Measurements from ENCODE around the gene TLR8. TPM values are rescaled to one million over a fixed set of nuclear protein-coding genes. Genes with fewer than 3 reads are reported as not detected.

The TLR8 gene
- not detected in 2 replicates for polyA plus RNA-seq (2011; rRNA removed)
- polyA plus RNA-seq (2012; cell fraction: cytosol; rRNA removed), result not detected in 2 replicates
- polyA plus RNA-seq (2012; cell fraction: nucleus; rRNA removed), result not detected in 2 replicates
- polyA plus RNA-seq (2017; fragmentation: RNase III; extraction: RNeasy Plus Mini Kit Qiagen cat#74134 plus additional on column Dnase treatment), result not detected in 3 replicates
- not detected in 2 replicates for polyA minus RNA-seq (2011; rRNA and poly(A)+ RNA removed)

DNA sequence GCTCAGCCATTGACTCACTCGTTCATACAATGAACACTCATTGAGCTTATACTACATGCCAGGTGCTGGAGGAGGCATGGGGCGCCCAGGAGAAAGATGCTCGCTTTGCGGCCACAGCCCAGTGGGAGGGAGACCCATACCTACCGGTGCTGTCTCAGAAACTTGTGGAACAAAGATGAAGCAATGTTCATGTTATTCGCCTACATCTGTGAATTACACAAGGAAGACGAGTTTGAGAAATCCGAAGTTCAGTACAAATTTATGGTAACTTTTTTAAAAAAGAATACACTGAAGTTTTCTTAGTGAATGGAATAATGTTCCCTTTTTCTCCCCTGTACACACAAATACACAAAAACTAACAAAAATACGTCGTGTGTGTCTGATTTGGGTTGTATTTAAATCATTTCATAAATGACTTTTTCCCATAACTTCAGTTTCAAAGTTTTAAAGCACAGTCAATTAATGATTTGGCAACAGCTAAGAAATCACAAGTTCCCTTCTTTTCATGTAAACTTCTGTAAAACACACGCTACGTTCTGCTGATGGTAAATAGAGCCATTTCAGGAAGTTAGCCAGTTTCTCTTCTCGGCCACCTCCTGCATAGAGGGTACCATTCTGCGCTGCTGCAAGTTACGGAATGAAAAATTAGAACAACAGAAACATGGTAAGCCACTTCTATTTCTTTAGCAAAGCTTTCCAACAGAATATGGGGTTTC, at the start of gene TLR8:
Gene TLR8, plus strand, starts transcription at position 575 of the 716 bp plus-strand sequence. Its CDS starts 87 bp downstream, at position 662.
- CTCF ChIA-PET, result no interaction called here
- no peak for ATAC-seq
- Histone ChIP-seq H3K4me2 (no peak within 1 kb of the TSS), H3K27ac (no peak within 1 kb of the TSS), H3K4me1 (no peaks in the 10 kb centered on the region), H3K4me3 (no peak within 1 kb of the TSS), H3K9me3 (no peaks in the 10 kb centered on the region)
- WGBS (ENCODE audit: missing lambda C conversion rate), result 80% methylated on average over 15 of the region's 15 CpGs
- POLR2A ChIA-PET, result no interaction called here
- no peak for DNase-seq (ENCODE audit: low read depth in 1 of 2, low spot score in 1 of 2)
- no peak for FAIRE-seq
- no peak for TF ChIP-seq BHLHE40 (IDR thresholded peaks at IDR 0.05; ENCODE audit: low read depth, low read length)
- TF ChIP-seq POLR2AphosphoS2 (conservative IDR thresholded peaks at IDR 0.05; ENCODE audit: low read length), result no peak
- no peak for TF ChIP-seq GATA3 (IDR thresholded peaks at IDR 0.05; ENCODE audit: borderline replicate concordance)
- no peak for TF ChIP-seq EHF (CRISPR knock-in tag; IDR thresholded peaks at IDR 0.05)
- no peak for TF ChIP-seq HOXB13 (CRISPR knock-in tag; IDR thresholded peaks at IDR 0.05; ENCODE audit: low read depth)

DNA sequence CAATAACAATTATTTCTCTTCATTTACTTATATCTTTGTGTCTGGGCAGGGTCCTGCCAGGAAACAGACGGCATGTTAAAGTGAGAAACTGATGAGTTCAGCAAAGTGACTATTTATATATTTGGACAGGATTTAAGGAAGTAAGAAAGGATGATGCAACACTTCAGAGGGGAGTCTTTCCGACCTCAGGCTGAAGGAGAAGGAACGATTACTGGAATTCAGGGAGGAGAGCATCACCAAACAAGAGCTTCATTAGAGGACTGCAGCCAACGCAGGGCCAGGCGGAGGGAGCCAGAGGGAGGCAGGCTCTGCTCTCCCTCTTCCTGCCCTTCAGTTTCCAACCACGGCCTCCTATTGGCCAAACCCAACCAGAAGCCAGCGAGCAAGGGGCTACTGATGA, 41.1 kb upstream of the TLR8 start:
- no peak overlapping the region for H3K4me3 ChIP-seq
- ChIA-PET POLR2A (no interaction called here), CTCF (no interaction called here)
- no peak for DNase-seq (ENCODE audit: low read depth in 1 of 2, low spot score in 1 of 2)
- ATAC-seq, result no peak
- no peaks in the 10 kb centered on the region for H3K9me3 ChIP-seq
- H3K4me1 ChIP-seq, result no peaks in the 10 kb centered on the region
- TF ChIP-seq KDM1A (IDR thresholded peaks at IDR 0.05; ENCODE audit: low read depth) (no peak), BHLHE40 (IDR thresholded peaks at IDR 0.05; ENCODE audit: low read depth, low read length) (no peak), FOXS1 (CRISPR knock-in tag; IDR thresholded peaks at IDR 0.05) (no peak), NR3C1 (IDR thresholded peaks at IDR 0.05) (no peak), CBX2 (IDR thresholded peaks at IDR 0.05; ENCODE audit: borderline replicate concordance, low read depth) (no peak), FOSB (CRISPR knock-in tag; IDR thresholded peaks at IDR 0.05) (no peak), CEBPB (IDR thresholded peaks at IDR 0.05) (no peak), RARB (CRISPR knock-in tag; IDR thresholded peaks at IDR 0.05) (no peak)
- no peak for FAIRE-seq
- 28% methylated on average over 7 of the region's 7 CpGs for WGBS (ENCODE audit: missing lambda C conversion rate)
- no peak overlapping the region for H3K27ac ChIP-seq
- no peak overlapping the region for H3K4me2 ChIP-seq

DNA sequence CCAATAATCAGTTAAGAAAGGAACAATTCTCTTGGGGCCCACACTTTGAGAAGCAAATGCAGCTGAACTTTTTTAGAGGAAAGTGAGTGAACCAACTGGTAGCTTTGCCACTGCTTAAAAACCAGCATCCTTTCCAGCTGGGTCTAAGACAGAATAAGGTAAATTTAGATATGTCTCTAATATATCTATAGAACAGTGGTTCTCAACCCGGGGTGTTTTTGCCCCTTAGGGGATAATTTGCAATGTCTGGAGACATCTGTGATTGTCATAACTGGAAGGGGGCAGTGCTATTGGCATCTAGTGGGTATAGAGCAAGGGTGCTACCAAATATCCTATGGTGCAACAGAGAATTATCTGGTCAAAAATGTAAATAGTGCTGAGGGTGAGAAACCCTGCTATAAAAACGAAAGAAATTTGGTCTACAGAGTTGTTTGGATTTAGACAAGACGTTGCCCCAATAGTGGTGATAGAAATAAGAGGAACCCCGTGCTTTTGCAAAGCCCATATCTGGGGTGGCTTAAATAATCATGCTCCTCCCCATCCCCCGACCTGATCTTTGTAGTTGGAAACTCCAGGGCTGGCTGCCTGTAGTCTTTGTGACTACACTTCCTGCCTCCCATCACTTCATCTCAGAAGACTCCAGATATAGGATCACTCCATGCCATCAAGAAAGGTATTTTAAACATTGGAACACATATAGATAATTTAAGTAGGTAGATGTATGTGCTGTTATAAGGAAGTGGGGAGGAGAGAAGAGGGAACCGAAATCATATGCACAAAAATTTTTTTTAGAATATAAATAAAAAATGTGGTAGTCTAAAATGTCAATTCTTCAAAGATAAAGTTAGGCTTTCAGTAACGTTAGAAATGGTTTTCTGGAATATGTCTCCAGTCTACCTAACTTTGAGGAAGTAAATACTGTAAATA, 39.7 kb upstream of the TLR8 start, which contains the start of gene TLR7:
Gene TLR7, plus strand, starts transcription at position 622 of the 927 bp plus-strand sequence. CDS start 507 bp downstream, outside the sequence.
- Histone ChIP-seq H3K4me3 (no peak within 1 kb of the TSS), H3K9me3 (no peaks in the 10 kb centered on the region), H3K27ac (no peak within 1 kb of the TSS), H3K4me2 (no peak within 1 kb of the TSS), H3K4me1 (no peaks in the 10 kb centered on the region)
- CTCF ChIA-PET, result no interaction called here
- WGBS (ENCODE audit: missing lambda C conversion rate), result 6% methylated on average over 7 of the region's 7 CpGs
- POLR2A ChIA-PET, result no interaction called here
- FAIRE-seq, result no peak
- TF ChIP-seq ZC3H11A (IDR thresholded peaks at IDR 0.05), result no peak
- TF ChIP-seq RFX5 (IDR thresholded peaks at IDR 0.05), result no peak
- TF ChIP-seq FOSL2 (IDR thresholded peaks at IDR 0.05), result no peak
- no peak for TF ChIP-seq FOSL2 (CRISPR knock-in tag; IDR thresholded peaks at IDR 0.05)
- no peak for TF ChIP-seq NFE2L2 (conservative IDR thresholded peaks at IDR 0.05; ENCODE audit: low read length)
- TF ChIP-seq HOXB5 (CRISPR knock-in tag; IDR thresholded peaks at IDR 0.05), result no peak
- no peak for TF ChIP-seq FOXS1 (CRISPR knock-in tag; IDR thresholded peaks at IDR 0.05)
- TF ChIP-seq, protein P1, sequence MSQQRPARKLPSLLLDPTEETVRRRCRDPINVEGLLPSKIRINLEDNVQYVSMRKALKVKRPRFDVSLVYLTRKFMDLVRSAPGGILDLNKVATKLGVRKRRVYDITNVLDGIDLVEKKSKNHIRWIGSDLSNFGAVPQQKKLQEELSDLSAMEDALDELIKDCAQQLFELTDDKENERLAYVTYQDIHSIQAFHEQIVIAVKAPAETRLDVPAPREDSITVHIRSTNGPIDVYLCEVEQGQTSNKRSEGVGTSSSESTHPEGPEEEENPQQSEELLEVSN (IDR thresholded peaks at IDR 0.05; ENCODE audit: borderline replicate concordance, low read depth), result no peak
- no peak for TF ChIP-seq EHF (CRISPR knock-in tag; IDR thresholded peaks at IDR 0.05)
- no peak for TF ChIP-seq RNF2 (IDR thresholded peaks at IDR 0.05; ENCODE audit: borderline replicate concordance, low read depth)
- TF ChIP-seq JUNB (IDR thresholded peaks at IDR 0.05), result no peak
- TF ChIP-seq, protein P2, sequence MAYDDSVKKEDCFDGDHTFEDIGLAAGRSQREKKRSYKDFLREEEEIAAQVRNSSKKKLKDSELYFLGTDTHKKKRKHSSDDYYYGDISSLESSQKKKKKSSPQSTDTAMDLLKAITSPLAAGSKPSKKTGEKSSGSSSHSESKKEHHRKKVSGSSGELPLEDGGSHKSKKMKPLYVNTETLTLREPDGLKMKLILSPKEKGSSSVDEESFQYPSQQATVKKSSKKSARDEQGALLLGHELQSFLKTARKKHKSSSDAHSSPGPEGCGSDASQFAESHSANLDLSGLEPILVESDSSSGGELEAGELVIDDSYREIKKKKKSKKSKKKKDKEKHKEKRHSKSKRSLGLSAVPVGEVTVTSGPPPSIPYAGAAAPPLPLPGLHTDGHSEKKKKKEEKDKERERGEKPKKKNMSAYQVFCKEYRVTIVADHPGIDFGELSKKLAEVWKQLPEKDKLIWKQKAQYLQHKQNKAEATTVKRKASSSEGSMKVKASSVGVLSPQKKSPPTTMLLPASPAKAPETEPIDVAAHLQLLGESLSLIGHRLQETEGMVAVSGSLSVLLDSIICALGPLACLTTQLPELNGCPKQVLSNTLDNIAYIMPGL (CRISPR knock-in tag; IDR thresholded peaks at IDR 0.05; ENCODE audit: borderline replicate concordance), result no peak
- TF ChIP-seq, protein P3, sequence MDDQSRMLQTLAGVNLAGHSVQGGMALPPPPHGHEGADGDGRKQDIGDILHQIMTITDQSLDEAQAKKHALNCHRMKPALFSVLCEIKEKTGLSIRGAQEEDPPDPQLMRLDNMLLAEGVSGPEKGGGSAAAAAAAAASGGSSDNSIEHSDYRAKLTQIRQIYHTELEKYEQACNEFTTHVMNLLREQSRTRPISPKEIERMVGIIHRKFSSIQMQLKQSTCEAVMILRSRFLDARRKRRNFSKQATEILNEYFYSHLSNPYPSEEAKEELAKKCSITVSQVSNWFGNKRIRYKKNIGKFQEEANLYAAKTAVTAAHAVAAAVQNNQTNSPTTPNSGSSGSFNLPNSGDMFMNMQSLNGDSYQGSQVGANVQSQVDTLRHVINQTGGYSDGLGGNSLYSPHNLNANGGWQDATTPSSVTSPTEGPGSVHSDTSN (IDR thresholded peaks at IDR 0.05), result no peak
- no peak for TF ChIP-seq RCOR1 (IDR thresholded peaks at IDR 0.05; ENCODE audit: low read depth, low read length)
- TF ChIP-seq PHF8 (IDR thresholded peaks at IDR 0.05; ENCODE audit: borderline replicate concordance, low read depth), result no peak
- TF ChIP-seq HOXB13 (CRISPR knock-in tag; IDR thresholded peaks at IDR 0.05; ENCODE audit: low read depth), result no peak
- no peak for DNase-seq (ENCODE audit: low read depth in 1 of 2, low spot score in 1 of 2)
- no peak for ATAC-seq

All from A549 (cell line).